ENCODE results near the gene HPN. TPM values are rescaled to one million over a fixed set of nuclear protein-coding genes. Genes with fewer than 3 reads are reported as not detected.
"Not testable (repeated sequence)": the region's sequence is repeated elsewhere in the genome, so short reads cannot be mapped to it uniquely, and the experiment has no call there.

The HPN gene
- total RNA-seq, 1 experiment from 2014 or later, result 10.6 TPM

GRCh38 chr19:34997071-34997617 is 44.4 kb upstream of the HPN start:
- H2AK5ac ChIP-seq (ENCODE audit: insufficient read length, low read length), result no peak overlapping the region
- H3K14ac ChIP-seq (ENCODE audit: insufficient read depth, low read length), result no peak overlapping the region
- DNase-seq, result no peak
- H2BK120ac ChIP-seq (ENCODE audit: low read depth, low read length, poor library complexity, severe bottlenecking), result no peak overlapping the region
- no peak overlapping the region for H3K56ac ChIP-seq (ENCODE audit: insufficient read length, low read depth, low read length)
- Mint-ChIP-seq H3K9me3 (peaks cover 0 to 5% of the 10 kb centered on the region in 2 experiments; a peak in 3 of 5 replicates), H3K27me3 (ENCODE audit: low read depth) (no peaks in the 10 kb centered on the region; the same call in none of the 2 replicates), H3K4me1 (peaks cover 29 to 40% of the 10 kb centered on the region in 2 experiments), H3K36me3 (ENCODE audit: insufficient read depth in 1 of 3, low read depth in 3 of 3) (peaks cover 10 to 14% (median 10%) of the 10 kb centered on the region in 3 experiments), H3K27ac (peak overlapping the region; percentile 73 to 97 (median 89)), H3K4me3 (peak overlapping the region in 1 of 2 experiments; percentile 52; a peak in 3 of 5 replicates)
- H4K5ac ChIP-seq (ENCODE audit: insufficient read length, low read depth, low read length), result no peak overlapping the region
- no peak overlapping the region for H3K4me2 ChIP-seq (ENCODE audit: insufficient read depth, insufficient read length, low read length)
- no peak overlapping the region for H3K9ac ChIP-seq (ENCODE audit: extremely low read depth, insufficient read length, low read length)
- no peaks in the 10 kb centered on the region for H3K27me3 ChIP-seq (ENCODE audit: insufficient read depth, low read length)
- H3K23ac ChIP-seq (ENCODE audit: insufficient read length, low read depth, low read length), result no peak overlapping the region
- no peak overlapping the region for H2BK20ac ChIP-seq (ENCODE audit: low read depth, low read length, poor library complexity, severe bottlenecking)
- H3K23me2 ChIP-seq (ENCODE audit: insufficient read length, low read depth, low read length, poor library complexity, severe bottlenecking), result peaks cover 21% of the 10 kb centered on the region
- no peak overlapping the region for H2BK5ac ChIP-seq (ENCODE audit: insufficient read length, low read length)
- 0 out of 2 replicates have a peak, but pooled peaks cover 1% of the 10 kb centered on the region for H3K4me1 ChIP-seq (ENCODE audit: insufficient read depth, low read length)
- H3K9me3 ChIP-seq (ENCODE audit: control insufficient read depth, low read depth, low read length), result no peaks in the 10 kb centered on the region
- no peak overlapping the region for H4K91ac ChIP-seq (ENCODE audit: insufficient read length, low read depth, low read length)
- H3K27ac ChIP-seq (ENCODE audit: insufficient read length, low read depth, low read length), result peak overlapping the region; percentile 60
- H3T11ph ChIP-seq (ENCODE audit: low read length), result no peak overlapping the region
- H2BK12ac ChIP-seq (ENCODE audit: insufficient read length, low read depth, low read length), result no peak overlapping the region
- H3K79me2 ChIP-seq (ENCODE audit: insufficient read depth, low read length), result peaks cover 11% of the 10 kb centered on the region; the same call in 1 of the 2 replicates
- H4K20me1 ChIP-seq (ENCODE audit: control insufficient read depth, insufficient read depth, insufficient read length), result no peaks in the 10 kb centered on the region
- H3K18ac ChIP-seq (ENCODE audit: insufficient read length, low read depth, low read length), result no peak overlapping the region
- H3K4ac ChIP-seq (ENCODE audit: low read depth, low read length), result no peak overlapping the region
- WGBS (ENCODE audit: extremely low coverage, insufficient read length, low lambda C conversion rate), result no CpG with 5 or more reads among the region's 8 CpGs
- no peak overlapping the region for H2BK15ac ChIP-seq (ENCODE audit: low read depth, low read length)
- TF ChIP-seq CTCF (conservative IDR thresholded peaks at IDR 0.05), result no peak
- H2AFZ ChIP-seq (ENCODE audit: low read length), result peak overlapping the region; percentile 42
- H3K79me1 ChIP-seq (ENCODE audit: insufficient read depth, low read depth, low read length, poor library complexity, severe bottlenecking), result no peaks in the 10 kb centered on the region
- no peak overlapping the region for H4K8ac ChIP-seq (replicated peaks; ENCODE audit: insufficient read length, low read depth, low read length)

GRCh38 chr19:34998224-34998623 is 43.3 kb upstream of the HPN start:
- not testable (repeated sequence) for H3K27me3 Mint-ChIP-seq (ENCODE audit: low read depth); H2BK15ac ChIP-seq (ENCODE audit: low read depth, low read length); H2BK120ac ChIP-seq (ENCODE audit: low read depth, low read length, poor library complexity, severe bottlenecking); H3K23ac ChIP-seq (ENCODE audit: insufficient read length, low read depth, low read length); H3K27me3 ChIP-seq (ENCODE audit: insufficient read depth, low read length); H4K8ac ChIP-seq (replicated peaks; ENCODE audit: insufficient read length, low read depth, low read length); H2AK5ac ChIP-seq (ENCODE audit: insufficient read length, low read length); H3K4me1 ChIP-seq (ENCODE audit: insufficient read depth, low read length); H3K4me3 Mint-ChIP-seq; H2BK20ac ChIP-seq (ENCODE audit: low read depth, low read length, poor library complexity, severe bottlenecking); H2AFZ ChIP-seq (ENCODE audit: low read length); H4K20me1 ChIP-seq (ENCODE audit: control insufficient read depth, insufficient read depth, insufficient read length); H3K18ac ChIP-seq (ENCODE audit: insufficient read length, low read depth, low read length); H3K56ac ChIP-seq (ENCODE audit: insufficient read length, low read depth, low read length); H4K91ac ChIP-seq (ENCODE audit: insufficient read length, low read depth, low read length); H3K9me3 Mint-ChIP-seq; H3K9ac ChIP-seq (ENCODE audit: extremely low read depth, insufficient read length, low read length); H3K79me1 ChIP-seq (ENCODE audit: insufficient read depth, low read depth, low read length, poor library complexity, severe bottlenecking); H3K27ac Mint-ChIP-seq; H3K4me2 ChIP-seq (ENCODE audit: insufficient read depth, insufficient read length, low read length); H3K4ac ChIP-seq (ENCODE audit: low read depth, low read length); H4K5ac ChIP-seq (ENCODE audit: insufficient read length, low read depth, low read length); DNase-seq; H3K27ac ChIP-seq (ENCODE audit: insufficient read length, low read depth, low read length); H3T11ph ChIP-seq (ENCODE audit: low read length); H3K9me3 ChIP-seq (ENCODE audit: control insufficient read depth, low read depth, low read length); H2BK12ac ChIP-seq (ENCODE audit: insufficient read length, low read depth, low read length); H3K14ac ChIP-seq (ENCODE audit: insufficient read depth, low read length); H2BK5ac ChIP-seq (ENCODE audit: insufficient read length, low read length)
- H3K79me2 ChIP-seq (ENCODE audit: insufficient read depth, low read length), result peaks cover 19% of the 10 kb centered on the region; the same call in 1 of the 2 replicates
- Mint-ChIP-seq H3K4me1 (peaks cover 38 to 51% of the 10 kb centered on the region in 2 experiments), H3K36me3 (ENCODE audit: insufficient read depth in 1 of 3, low read depth in 3 of 3) (peaks cover 20 to 23% (median 20%) of the 10 kb centered on the region in 3 experiments)
- no CpG with 5 or more reads among the region's 7 CpGs for WGBS (ENCODE audit: extremely low coverage, insufficient read length, low lambda C conversion rate)
- peaks cover 21% of the 10 kb centered on the region for H3K23me2 ChIP-seq (ENCODE audit: insufficient read length, low read depth, low read length, poor library complexity, severe bottlenecking)

Data from H9 (cell line).